Activated B cell treated with CpG ODN at 0.5 μM for 24 hours (primary cell): ENCODE data around the gene GSN. TPM values are rescaled to one million over a fixed set of nuclear protein-coding genes. Genes with fewer than 3 reads are reported as not detected.

Experiments
- ATAC-seq: fragments of 200-7000 bp; cut with Tn5 transposase; one replicate; pipeline ENCODE4 v1.10.0; 2021; ENCODE audit warnings: low read depth, mild to moderate bottlenecking, moderate library complexity
- CTCF ChIA-PET: fragments of 350-600 bp; sonication (Branson Sonifier 250); formaldehyde crosslinking; loops from one replicate; lab custom pipeline; 2021; ENCODE audit warnings: antibody characterized with exemption; lab: Charles Lee
- POLR2A ChIA-PET: fragments of 350-600 bp; sonication (Branson Sonifier 250); formaldehyde crosslinking; loops from one replicate; lab custom pipeline; 2021; ENCODE audit warnings: antibody characterized with exemption; lab: Charles Lee
- DNase-seq: peaks from one replicate; pipeline ENCODE4 v3.0.0; 2022
- H3K27ac Mint-ChIP-seq: one replicate; pipeline ENCODE4 v1.8.0; 2020; ENCODE audit warnings: mixed read lengths
- H3K27me3 Mint-ChIP-seq: one replicate; pipeline ENCODE4 v1.8.0; 2021; ENCODE audit warnings: mixed read lengths
- H3K36me3 Mint-ChIP-seq: one replicate; pipeline ENCODE4 v1.8.0; 2021; ENCODE audit warnings: low read depth, mixed read lengths
- H3K4me1 Mint-ChIP-seq: one replicate; pipeline ENCODE4 v1.8.0; 2021; ENCODE audit warnings: mixed read lengths
- H3K4me3 Mint-ChIP-seq: one replicate; pipeline ENCODE4 v1.8.0; 2020; ENCODE audit warnings: mild to moderate bottlenecking, mixed read lengths
- H3K9me3 Mint-ChIP-seq: one replicate; pipeline ENCODE4 v1.8.0; 2020; ENCODE audit warnings: mixed read lengths
- CTCF ChIP-seq: fragments of 200-600 bp; IDR thresholded peaks from one replicate; pipeline ENCODE4 v1.8.0; 2022; ENCODE audit warnings: antibody characterized with exemption, mild to moderate bottlenecking
- intact Hi-C: fragments of 100-400 bp; cut with micrococcal nuclease; formaldehyde crosslinking; loops from one replicate; pipeline ENCODE4 v1.15.1; 2024
- total RNA-seq: library from RNA; stranded (reverse); gene quantifications from 2 replicates; pipeline ENCODE4 v1.2.3, GENCODE V29; 2022

Gene GSN
- total RNA-seq, 1 donor from 2014 or later = 26.5 TPM

DNA sequence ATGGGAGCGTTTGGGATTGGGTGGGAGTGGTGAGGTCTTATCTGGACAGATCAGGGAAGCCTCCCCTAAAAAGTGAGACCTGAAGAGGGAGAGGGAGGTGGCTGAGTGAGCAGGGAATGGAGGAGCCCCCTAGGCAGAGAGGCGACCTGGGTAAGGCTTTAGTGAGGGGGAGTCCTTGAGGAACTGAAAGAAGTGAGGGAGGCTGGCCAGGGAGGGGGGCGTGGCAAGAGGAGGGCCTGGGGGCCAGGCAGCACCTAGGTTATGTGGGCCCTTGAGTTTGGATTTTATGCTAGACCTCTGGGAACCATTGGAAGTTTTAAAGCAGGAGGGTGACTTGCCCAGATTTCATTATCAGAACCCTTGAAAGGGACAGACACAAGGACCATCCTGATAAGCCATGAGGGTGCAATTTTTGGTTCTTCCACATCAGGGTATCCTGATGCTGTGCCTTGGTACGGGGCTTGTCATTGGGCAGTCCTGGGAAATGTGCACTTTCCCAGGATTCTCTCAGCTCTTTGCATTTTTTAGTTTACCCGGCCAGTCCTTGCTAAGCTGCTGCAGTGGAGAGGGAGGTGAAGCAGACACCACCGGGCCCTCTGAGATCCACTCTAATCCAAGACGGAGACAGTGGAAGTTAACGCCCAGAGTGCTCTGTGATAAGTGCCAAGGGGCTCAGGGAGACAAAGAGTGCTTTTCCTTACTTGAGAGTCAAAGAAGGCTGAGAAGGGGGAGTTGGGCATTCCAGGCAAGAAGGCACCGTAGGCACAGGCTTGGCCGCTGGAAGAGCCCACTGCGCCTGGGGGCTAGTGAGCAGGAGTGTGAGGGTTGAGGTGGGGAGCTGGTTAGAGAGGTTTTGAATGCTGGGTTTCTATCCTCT lies 16.1 kb downstream of the GSN start:
- ChIA-PET CTCF (no interaction called here), POLR2A (no interaction called here)
- no peak for DNase-seq
- no peaks in the 10 kb centered on the region for H3K9me3 Mint-ChIP-seq
- peak; percentile 56 for ATAC-seq
- intact Hi-C loops = no loop called here
- H3K36me3 Mint-ChIP-seq = peaks cover 15% of the 10 kb centered on the region
- H3K4me1 Mint-ChIP-seq = peaks cover 43% of the 10 kb centered on the region
- no peak for TF ChIP-seq CTCF
- H3K27ac Mint-ChIP-seq = no peak overlapping the region
- no peak overlapping the region for H3K4me3 Mint-ChIP-seq
- no peaks in the 10 kb centered on the region for H3K27me3 Mint-ChIP-seq

GRCh38 chr9:121284733-121285451 lies 16.9 kb downstream of the GSN start:
- no peaks in the 10 kb centered on the region for H3K9me3 Mint-ChIP-seq
- ChIA-PET POLR2A (interaction anchor here (1.1 kb wide), 1 partner anchor 17 kb away, joined by 3 read pairs; the partner anchor contains the start of gene GSN), CTCF (no interaction called here)
- ATAC-seq (no peak), DNase-seq (no peak)
- intact Hi-C loops = no loop called here
- H3K27me3 Mint-ChIP-seq = no peaks in the 10 kb centered on the region
- H3K4me1 Mint-ChIP-seq = peaks cover 41% of the 10 kb centered on the region
- peaks cover 15% of the 10 kb centered on the region for H3K36me3 Mint-ChIP-seq
- no peak overlapping the region for H3K4me3 Mint-ChIP-seq
- no peak for TF ChIP-seq CTCF
- no peak overlapping the region for H3K27ac Mint-ChIP-seq

DNA sequence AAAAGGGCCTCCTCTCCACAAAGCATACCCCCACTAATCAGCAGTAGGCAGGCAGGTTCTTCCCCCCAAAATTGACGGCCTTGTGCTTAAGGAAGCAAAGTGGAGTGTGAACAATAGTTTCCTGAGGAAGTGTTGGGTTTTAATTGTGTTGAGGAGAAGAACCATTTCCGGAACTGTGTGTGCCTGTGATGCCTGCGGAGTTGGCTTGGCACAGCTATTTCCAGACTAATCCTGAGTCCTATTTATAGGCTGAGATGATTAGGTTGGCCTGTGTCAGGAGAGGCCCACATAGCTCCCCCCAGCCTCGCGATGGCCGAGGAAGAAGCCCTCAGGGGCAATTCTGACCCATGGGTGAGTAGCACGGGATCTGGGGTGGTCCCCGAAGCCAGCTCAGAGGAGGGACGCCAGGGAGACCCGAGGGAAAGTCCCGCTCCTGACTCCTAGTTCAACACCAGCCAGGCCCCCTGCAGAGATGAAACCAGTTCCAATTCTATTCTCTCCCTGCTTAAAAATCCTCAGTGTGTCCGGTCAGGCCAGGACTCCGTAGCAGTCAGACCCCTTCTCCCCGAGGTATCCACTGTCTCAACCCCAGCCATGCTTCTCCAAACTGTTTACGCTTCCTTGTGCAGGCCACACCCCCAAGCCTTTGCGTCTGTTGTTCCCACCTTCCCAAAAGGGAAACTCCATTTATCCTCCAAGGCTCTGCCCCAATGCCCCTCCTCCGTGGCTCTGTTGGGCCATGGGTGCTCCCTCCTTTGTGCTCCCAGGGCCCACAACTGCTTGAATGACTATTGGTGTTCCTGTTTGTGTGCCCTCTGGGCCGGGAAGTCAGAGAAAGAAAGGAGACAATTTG lies 18.1 kb downstream of the GSN start:
- ChIA-PET POLR2A (interaction anchor here (1.1 kb wide), 1 partner anchor 18 kb away, joined by 3 read pairs; the partner anchor contains the start of gene GSN), CTCF (no interaction called here)
- Mint-ChIP-seq H3K9me3 (no peaks in the 10 kb centered on the region), H3K27me3 (no peaks in the 10 kb centered on the region), H3K4me3 (no peak overlapping the region), H3K36me3 (peaks cover 13% of the 10 kb centered on the region), H3K4me1 (peaks cover 41% of the 10 kb centered on the region), H3K27ac (no peak overlapping the region)
- DNase-seq = no peak
- no peak for ATAC-seq
- intact Hi-C loops = no loop called here
- TF ChIP-seq CTCF = no peak

GRCh38 chr9:121286688-121286972 lies 18.7 kb downstream of the GSN start:
- intact Hi-C loops = no loop called here
- peaks cover 9% of the 10 kb centered on the region for H3K36me3 Mint-ChIP-seq
- no peak for DNase-seq
- peaks cover 40% of the 10 kb centered on the region for H3K4me1 Mint-ChIP-seq
- ChIA-PET CTCF (interaction anchor here (1.2 kb wide), 1 partner anchor 33 kb away, joined by 3 read pairs; no protein-coding TSS in a partner anchor), POLR2A (no interaction called here)
- no peak overlapping the region for H3K27ac Mint-ChIP-seq
- no peak overlapping the region for H3K4me3 Mint-ChIP-seq
- H3K9me3 Mint-ChIP-seq = no peaks in the 10 kb centered on the region
- TF ChIP-seq CTCF = no peak
- no peak for ATAC-seq
- no peaks in the 10 kb centered on the region for H3K27me3 Mint-ChIP-seq
